CD14-positive monocyte (primary cell): ENCODE data around the gene PSMD9. TPM values are rescaled to one million over a fixed set of nuclear protein-coding genes. Genes with fewer than 3 reads are reported as not detected.
"Not testable (repeated sequence)": the region's sequence is repeated elsewhere in the genome, so short reads cannot be mapped to it uniquely, and the experiment has no call there.

ENCODE experiments used
- DNase-seq, 3 donors: peaks; one replicate each; pipeline ENCODE4 v3.0.0-alpha.2; 2011 to 2022
- H2AFZ ChIP-seq: 2 replicates; pipeline ENCODE4 v1.6.0; 2012; ENCODE audit warnings: mild to moderate bottlenecking, low read depth, low read length, inconsistent platforms; ENCODE audit not compliant: insufficient read depth, poor library complexity, severe bottlenecking
- H3K27ac ChIP-seq, 2 donors: 1 replicate in 1 of 2; 2 replicates in 1 of 2; pipeline ENCODE4 v1.5.1; 2012 to 2013; ENCODE audit warnings: low read length in 2 of 2, control low read depth in 1 of 2, inconsistent platforms in 1 of 2, low read depth in 1 of 2, mild to moderate bottlenecking in 1 of 2
- H3K27me3 ChIP-seq, 2 donors: one replicate each; pipeline versions ENCODE4 v1.6.0 to v1.6.1; 2011 to 2013; ENCODE audit warnings: low read length in 2 of 2; ENCODE audit not compliant: control insufficient read depth in 2 of 2, insufficient read depth in 2 of 2
- H3K36me3 ChIP-seq, 2 donors: replicated peaks in 1 of 2; 1 replicate in 1 of 2; 2 replicates in 1 of 2; pipeline versions ENCODE4 v1.5.1 to v1.6.1; 2012 to 2013; ENCODE audit warnings: low read length in 2 of 2, control low read depth in 1 of 2, inconsistent platforms in 1 of 2, mild to moderate bottlenecking in 1 of 2; ENCODE audit not compliant: insufficient read depth in 2 of 2, control insufficient read depth in 1 of 2
- H3K4me1 ChIP-seq, 2 donors: 1 replicate in 1 of 2; 2 replicates in 1 of 2; pipeline versions ENCODE4 v1.5.1 to v1.6.1; 2012 to 2013; ENCODE audit warnings: low read length in 2 of 2, control low read depth in 1 of 2, inconsistent platforms in 1 of 2, mild to moderate bottlenecking in 1 of 2, moderate library complexity in 1 of 2; ENCODE audit not compliant: insufficient read depth in 2 of 2, control insufficient read depth in 1 of 2
- H3K4me2 ChIP-seq: replicated peaks from 2 replicates; pipeline ENCODE3; 2012; ENCODE audit warnings: low read length, moderate library complexity, mild to moderate bottlenecking; ENCODE audit not compliant: poor library complexity, severe bottlenecking; ENCODE audit errors: extremely low read depth
- H3K4me3 ChIP-seq, 3 experiments: fragments of 200-600 bp in 1 of 3; sonication (generic) in 1 of 3; replicated peaks in 1 of 3; 1 replicate in 2 of 3; 2 replicates in 1 of 3; pipeline ENCODE4 v1.5.1; 2011 to 2013; ENCODE audit warnings: low read length in 3 of 3, mild to moderate bottlenecking in 3 of 3, control low read depth in 2 of 3, low read depth in 2 of 3, inconsistent platforms in 1 of 3, moderate library complexity in 1 of 3
- H3K79me2 ChIP-seq: 2 replicates; pipeline ENCODE4 v1.6.0; 2012; ENCODE audit warnings: mild to moderate bottlenecking, control low read depth, inconsistent platforms, low read length, moderate library complexity; ENCODE audit not compliant: insufficient read depth
- H3K9ac ChIP-seq: 2 replicates; pipeline ENCODE4 v1.6.0; 2017; ENCODE audit warnings: low read length, mild to moderate bottlenecking; ENCODE audit not compliant: insufficient read depth, poor library complexity, severe bottlenecking
- H3K9me3 ChIP-seq, 2 donors: replicated peaks in 1 of 2; 1 replicate in 1 of 2; 2 replicates in 1 of 2; pipeline versions ENCODE4 v1.5.1 to v1.6.1; 2012 to 2013; ENCODE audit warnings: low read length in 2 of 2, control low read depth in 1 of 2; ENCODE audit not compliant: control insufficient read depth in 1 of 2, insufficient read depth in 1 of 2
- H4K20me1 ChIP-seq: 2 replicates; pipeline ENCODE4 v1.6.0; 2012; ENCODE audit warnings: mild to moderate bottlenecking, low read length, control low read depth, moderate library complexity; ENCODE audit not compliant: insufficient read depth
- H3K27ac Mint-ChIP-seq, 7 donors: one replicate each; pipeline ENCODE4 v1.8.0; 2020; ENCODE audit warnings: mild to moderate bottlenecking in 7 of 7, mixed read lengths in 7 of 7, moderate library complexity in 6 of 7, inconsistent platforms in 2 of 7
- H3K27me3 Mint-ChIP-seq, 3 donors: one replicate each; pipeline ENCODE4 v1.8.0; 2021 to 2022; ENCODE audit warnings: low read depth in 3 of 3, mild to moderate bottlenecking in 3 of 3, mixed read lengths in 3 of 3, moderate library complexity in 3 of 3, inconsistent platforms in 1 of 3
- H3K36me3 Mint-ChIP-seq, 2 donors: one replicate each; pipeline ENCODE4 v1.8.0; 2020; ENCODE audit warnings: mixed read lengths in 2 of 2, inconsistent platforms in 1 of 2, mild to moderate bottlenecking in 1 of 2
- H3K4me1 Mint-ChIP-seq: one replicate; pipeline ENCODE4 v1.8.0; 2020; ENCODE audit warnings: mild to moderate bottlenecking, mixed read lengths
- H3K4me3 Mint-ChIP-seq, 2 donors: one replicate each; pipeline ENCODE4 v1.8.0; 2020; ENCODE audit warnings: mild to moderate bottlenecking in 2 of 2, mixed read lengths in 2 of 2, moderate library complexity in 1 of 2
- H3K9me3 Mint-ChIP-seq, 7 donors: one replicate each; pipeline ENCODE4 v1.8.0; 2020 to 2022; ENCODE audit warnings: mixed read lengths in 7 of 7, mild to moderate bottlenecking in 6 of 7, moderate library complexity in 6 of 7, inconsistent platforms in 2 of 7
- WGBS: methylation state at CpG from one replicate; pipeline ENCODE4 v1.1.5; 2013; ENCODE audit warnings: missing lambda C conversion rate; ENCODE audit not compliant: insufficient coverage; 5-methylcytosine and 5-hydroxymethylcytosine counted together
- intact Hi-C, 2 donors: fragments of 100-400 bp; cut with micrococcal nuclease; formaldehyde crosslinking; loops; one replicate each; pipeline versions ENCODE4 v1.15.0 to v1.15.1; 2023
- polyA plus RNA-seq, 3 donors: library from polyadenylated mRNA; depleted of rRNA in 1 of 3; unstranded in 2 of 3; stranded (reverse) in 1 of 3; fragments of 300-500 nt in 2 of 3; fragments of >200 nt in 1 of 3; fragmentation: Illumina TruSeq in 2 of 3; gene quantifications; 1 replicate in 2 of 3; 2 replicates in 1 of 3; pipeline ENCODE4 v1.2.3, GENCODE V29; 2012 to 2021
- TF ChIP-seq, protein P1 (sequence below): fragments of 200-600 bp; IDR thresholded peaks from one replicate; pipeline ENCODE4 v1.8.0; 2022; ENCODE audit warnings: antibody characterized with exemption, mild to moderate bottlenecking

Gene PSMD9
- polyA plus RNA-seq, 3 donors: 89.6 to 135 (median 93.3) TPM

DNA sequence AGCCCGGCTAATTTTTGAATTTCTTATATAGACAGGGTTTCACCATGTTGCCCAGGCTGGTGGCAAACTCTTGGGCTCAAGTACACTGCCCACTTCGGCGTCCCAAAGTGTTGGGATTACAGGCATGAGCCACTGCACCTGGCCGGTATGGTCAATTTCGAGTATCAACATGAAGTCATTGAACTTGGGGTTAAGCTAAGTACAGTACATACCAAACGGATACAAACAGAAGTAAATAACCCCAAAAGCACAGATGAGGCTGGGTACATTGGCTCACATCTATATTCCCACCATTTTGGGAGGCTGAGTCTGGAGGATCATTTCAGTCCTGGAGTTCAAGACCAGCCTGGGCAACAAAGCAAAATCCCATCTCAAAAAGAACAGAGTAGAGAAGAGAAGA is 13.0 kb upstream of the PSMD9 start:
- no peaks in the 10 kb centered on the region for H3K27me3 Mint-ChIP-seq
- Histone ChIP-seq H3K4me1 (peaks cover 50 to 57% of the 10 kb centered on the region in 2 donors), H3K9ac (no peak overlapping the region), H3K27ac (peak overlapping the region in 1 of 2 donors; percentile 45), H3K36me3 (no peaks in the 10 kb centered on the region), H3K79me2 (no peaks in the 10 kb centered on the region), H3K4me2 (no peak overlapping the region), H3K4me3 (no peak overlapping the region), H4K20me1 (no peaks in the 10 kb centered on the region), H3K27me3 (no peaks in the 10 kb centered on the region), H3K9me3 (no peaks in the 10 kb centered on the region), H2AFZ (no peak overlapping the region)
- 100% methylated on average over 5 of the region's 6 CpGs for WGBS
- H3K4me1 Mint-ChIP-seq: peaks cover 41% of the 10 kb centered on the region
- peaks cover 0 to 3% (median 0%) of the 10 kb centered on the region in 7 donors for H3K9me3 Mint-ChIP-seq
- no peak for DNase-seq
- TF ChIP-seq, protein P1, sequence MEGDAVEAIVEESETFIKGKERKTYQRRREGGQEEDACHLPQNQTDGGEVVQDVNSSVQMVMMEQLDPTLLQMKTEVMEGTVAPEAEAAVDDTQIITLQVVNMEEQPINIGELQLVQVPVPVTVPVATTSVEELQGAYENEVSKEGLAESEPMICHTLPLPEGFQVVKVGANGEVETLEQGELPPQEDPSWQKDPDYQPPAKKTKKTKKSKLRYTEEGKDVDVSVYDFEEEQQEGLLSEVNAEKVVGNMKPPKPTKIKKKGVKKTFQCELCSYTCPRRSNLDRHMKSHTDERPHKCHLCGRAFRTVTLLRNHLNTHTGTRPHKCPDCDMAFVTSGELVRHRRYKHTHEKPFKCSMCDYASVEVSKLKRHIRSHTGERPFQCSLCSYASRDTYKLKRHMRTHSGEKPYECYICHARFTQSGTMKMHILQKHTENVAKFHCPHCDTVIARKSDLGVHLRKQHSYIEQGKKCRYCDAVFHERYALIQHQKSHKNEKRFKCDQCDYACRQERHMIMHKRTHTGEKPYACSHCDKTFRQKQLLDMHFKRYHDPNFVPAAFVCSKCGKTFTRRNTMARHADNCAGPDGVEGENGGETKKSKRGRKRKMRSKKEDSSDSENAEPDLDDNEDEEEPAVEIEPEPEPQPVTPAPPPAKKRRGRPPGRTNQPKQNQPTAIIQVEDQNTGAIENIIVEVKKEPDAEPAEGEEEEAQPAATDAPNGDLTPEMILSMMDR: no peak
- intact Hi-C loops: no loop called here
- H3K27ac Mint-ChIP-seq: peak overlapping the region in 1 of 7 donors; percentile 68
- H3K4me3 Mint-ChIP-seq: no peak overlapping the region
- H3K36me3 Mint-ChIP-seq: peaks cover 0 to 3% of the 10 kb centered on the region in 2 donors

DNA sequence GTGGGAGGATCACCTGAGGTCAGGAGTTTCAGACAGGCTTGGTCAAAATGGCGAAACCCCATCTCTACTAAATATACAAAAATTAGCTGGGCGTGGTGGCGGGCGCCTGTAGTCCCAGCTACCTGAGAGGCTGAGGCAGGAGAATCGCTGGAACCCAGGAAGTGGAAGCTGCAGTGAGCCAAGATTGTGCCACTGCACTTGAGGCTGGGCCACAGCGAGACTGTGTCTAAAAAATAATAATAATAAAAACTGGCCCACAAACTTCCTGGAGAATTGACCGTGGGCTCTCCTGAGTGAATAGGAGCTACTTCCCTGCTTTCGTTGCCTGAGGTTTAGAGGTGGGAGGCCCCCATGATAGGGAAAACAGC is 12.5 kb upstream of the PSMD9 start:
- intact Hi-C loops, H3K4me3 ChIP-seq, H3K27me3 Mint-ChIP-seq, H3K9ac ChIP-seq, DNase-seq, H3K36me3 Mint-ChIP-seq, H3K9me3 ChIP-seq, H3K79me2 ChIP-seq, H3K36me3 ChIP-seq, H4K20me1 ChIP-seq, H3K4me2 ChIP-seq, H3K9me3 Mint-ChIP-seq, H3K27me3 ChIP-seq: not testable (repeated sequence)
- H2AFZ ChIP-seq: peak overlapping the region; percentile 67
- peaks cover 50 to 57% of the 10 kb centered on the region in 2 donors for H3K4me1 ChIP-seq
- Mint-ChIP-seq H3K27ac (peak overlapping the region in 4 of 7 donors; percentile 54 to 84 (median 75)), H3K4me1 (peaks cover 41% of the 10 kb centered on the region), H3K4me3 (peak overlapping the region in 1 of 2 donors; percentile 33)
- H3K27ac ChIP-seq: peak overlapping the region; percentile 45 to 58
- WGBS: 20% methylated on average over 1 of the region's 8 CpGs
